GM12878 (cell line): ENCODE results near the gene UGT1A6. TPM values are rescaled to one million over a fixed set of nuclear protein-coding genes. Genes with fewer than 3 reads are reported as not detected.
A peak's percentile ranks its signal among the peaks of the same experiment; 100 is the strongest.

Experiments used
- ATAC-seq: fragments of 200-7000 bp; cut with Tn5 transposase; 3 replicates; pipeline ENCODE4 v1.9.1; 2020; ENCODE audit warnings: mild to moderate bottlenecking, moderate library complexity
- BruUV-seq: library from RNA; stranded (reverse); fragments of 400-500 nt; replicated peaks from 2 replicates; lab custom pipeline; 2021; lab: Mats Ljungman, UMichigan
- CTCF ChIA-PET: fragments of 300-600 bp; sonication (Branson Sonifier 250); formaldehyde crosslinking; extraction: SDS; loops from one replicate; lab custom pipeline; 2021; ENCODE audit warnings: inconsistent platforms; lab: Yijun Ruan, JAX
- POLR2A ChIA-PET: fragments of 350-600 bp; formaldehyde crosslinking; extraction: SDS; loops from one replicate; lab custom pipeline; 2021; ENCODE audit warnings: inconsistent platforms; lab: Charles Lee
- RAD21 ChIA-PET: fragments of 300-600 bp; sonication (Branson Sonifier 250); formaldehyde crosslinking; loops from one replicate; lab custom pipeline; 2023; ENCODE audit warnings: antibody characterized with exemption; ENCODE audit not compliant: unreplicated experiment; lab: Charles Lee
- SMC1A ChIA-PET: fragments of 300-600 bp; sonication (Branson Sonifier 250); formaldehyde crosslinking; loops from one replicate; lab custom pipeline; 2023; ENCODE audit not compliant: unreplicated experiment, uncharacterized antibody; lab: Charles Lee
- DNase-seq: peaks from one replicate; pipeline ENCODE4 v3.0.0-alpha.2; 2011; ENCODE audit warnings: low read depth, low spot score
- FAIRE-seq: peaks from 3 replicates; lab custom pipeline; 2011; peaks lifted over from hg19 to GRCh38; lab: Jason Lieb, UNC
- H2AFZ ChIP-seq: 2 replicates; pipeline ENCODE4 v1.6.0; 2011; ENCODE audit warnings: low read depth, low read length, control low read depth; ENCODE audit not compliant: control insufficient read depth
- H3K27ac ChIP-seq: 2 replicates; pipeline ENCODE4 v1.5.1; 2011; ENCODE audit warnings: control low read depth; ENCODE audit not compliant: control insufficient read depth, insufficient read depth
- H3K27me3 ChIP-seq, 2 experiments: replicated peaks in 1 of 2; 2 replicates each; pipeline versions ENCODE4 v1.6.0 to v1.6.1; 2011; ENCODE audit warnings: low read length in 1 of 2; ENCODE audit not compliant: control insufficient read depth in 2 of 2, insufficient read depth in 2 of 2
- H3K36me3 ChIP-seq, 2 experiments: 2 replicates each; pipeline ENCODE4 v1.5.1; 2011; ENCODE audit warnings: low read length in 1 of 2; ENCODE audit not compliant: control insufficient read depth in 2 of 2, insufficient read depth in 2 of 2
- H3K4me1 ChIP-seq: 2 replicates; pipeline ENCODE4 v1.6.1; 2011; ENCODE audit warnings: mild to moderate bottlenecking, low read length, moderate library complexity, mixed read lengths; ENCODE audit not compliant: control insufficient read depth, insufficient read depth
- H3K4me2 ChIP-seq: 2 replicates; pipeline ENCODE4 v1.6.0; 2011; ENCODE audit warnings: control low read depth; ENCODE audit not compliant: control insufficient read depth, insufficient read depth
- H3K4me3 ChIP-seq: fragments of 200-600 bp; sonication (generic); 2 replicates; pipeline ENCODE4 v1.5.1; 2016
- H3K79me2 ChIP-seq: 2 replicates; pipeline ENCODE4 v1.6.0; 2011; ENCODE audit warnings: low read length; ENCODE audit not compliant: control insufficient read depth, insufficient read depth
- H3K9ac ChIP-seq: 2 replicates; pipeline ENCODE4 v1.8.0; 2011; ENCODE audit warnings: low read length, control low read depth, mixed read lengths; ENCODE audit not compliant: control insufficient read depth, insufficient read depth
- H3K9me3 ChIP-seq: replicated peaks from 3 replicates; pipeline ENCODE4 v1.5.1; 2011; ENCODE audit warnings: mild to moderate bottlenecking, low read length; ENCODE audit not compliant: control insufficient read depth, insufficient read depth
- H4K20me1 ChIP-seq: 2 replicates; pipeline ENCODE4 v1.6.0; 2011; ENCODE audit not compliant: control insufficient read depth, insufficient read depth
- BHLHE40 ChIP-seq, 2 experiments: fragments of 450-650 bp in 1 of 2; IDR thresholded peaks; 2 replicates each; pipeline ENCODE4 v1.6.1; 2011 to 2017; ENCODE audit warnings: low read depth in 2 of 2, borderline replicate concordance in 1 of 2, improper control_type of control experiment in 1 of 2, low read length in 1 of 2, mild to moderate bottlenecking in 1 of 2
- CTCF ChIP-seq, 3 experiments: IDR thresholded peaks in 2 of 3; conservative IDR thresholded peaks in 1 of 3; 2 replicates each; pipeline ENCODE4 v1.5.1; 2011; ENCODE audit warnings: low read depth in 3 of 3, low read length in 3 of 3, mild to moderate bottlenecking in 3 of 3, control low read depth in 2 of 3, moderate library complexity in 2 of 3, inconsistent platforms in 1 of 3, mixed read lengths in 1 of 3; ENCODE audit not compliant: control insufficient read depth in 2 of 3, insufficient read depth in 1 of 3; ENCODE audit errors: extremely low read depth in 1 of 3
- NBN ChIP-seq: fragments of 450-650 bp; IDR thresholded peaks from 2 replicates; pipeline ENCODE4 v1.6.1; 2016
- POU2F2 ChIP-seq: IDR thresholded peaks from 3 replicates; pipeline ENCODE4 v1.6.1; 2011; ENCODE audit warnings: low read depth, mild to moderate bottlenecking, low read length, borderline replicate concordance
- RAD21 ChIP-seq: IDR thresholded peaks from 2 replicates; pipeline ENCODE4 v1.6.1; 2011; ENCODE audit warnings: mild to moderate bottlenecking, low read depth, low read length, moderate library complexity; ENCODE audit not compliant: insufficient read depth
- WGBS: methylation state at CpG from one replicate; pipeline ENCODE4 v1.1.6; 2016; ENCODE audit warnings: low lambda C conversion rate; ENCODE audit not compliant: insufficient replicate concordance, insufficient coverage; ENCODE audit errors: missing lambda C conversion rate; 5-methylcytosine and 5-hydroxymethylcytosine counted together
- in situ Hi-C: fragments of 300-500 bp; cut with MboI; formaldehyde crosslinking; loops from 9 replicates; pipeline ENCODE4 v1.14.3; 2018; ENCODE audit warnings: mixed read lengths
- intact Hi-C: fragments of 100-400 bp; cut with micrococcal nuclease; formaldehyde crosslinking; loops from one replicate; pipeline ENCODE4 v1.14.2; 2022; ENCODE audit not compliant: unreplicated experiment
- polyA plus RNA-seq, 11 experiments: library from polyadenylated mRNA; depleted of rRNA in 4 of 11; unstranded in 6 of 11; stranded (reverse) in 5 of 11; fragments of >200 nt; fragmentation: Nextera tagmentation in 4 of 11; fragmentation: Illumina TruSeq in 1 of 11; extraction: Ambion mirVana in 4 of 11; extraction: Trizol in 1 of 11; gene quantifications; 1 replicate in 1 of 11; 2 replicates in 10 of 11; pipeline versions ENCODE4 v1.2.1 to v1.2.3, GENCODE V29; 2011 to 2016; ENCODE audit warnings: inconsistent platforms in 2 of 11, missing spikeins in 2 of 11, low read depth in 1 of 11
- total RNA-seq, 4 experiments: library from RNA; depleted of rRNA in 3 of 4; stranded (reverse); fragments of >200 nt in 3 of 4; fragmentation: Illumina TruSeq in 1 of 4; extraction: Trizol in 1 of 4; gene quantifications; 2 replicates each; pipeline versions ENCODE4 v1.2.1 to v1.2.3, GENCODE V29; 2013 to 2021

UGT1A6 gene
- total and polyA plus RNA-seq, 10 of the 15 experiments (the other 5 are each of a cell fraction or from before 2014, with no cell fraction given) = not detected

DNA sequence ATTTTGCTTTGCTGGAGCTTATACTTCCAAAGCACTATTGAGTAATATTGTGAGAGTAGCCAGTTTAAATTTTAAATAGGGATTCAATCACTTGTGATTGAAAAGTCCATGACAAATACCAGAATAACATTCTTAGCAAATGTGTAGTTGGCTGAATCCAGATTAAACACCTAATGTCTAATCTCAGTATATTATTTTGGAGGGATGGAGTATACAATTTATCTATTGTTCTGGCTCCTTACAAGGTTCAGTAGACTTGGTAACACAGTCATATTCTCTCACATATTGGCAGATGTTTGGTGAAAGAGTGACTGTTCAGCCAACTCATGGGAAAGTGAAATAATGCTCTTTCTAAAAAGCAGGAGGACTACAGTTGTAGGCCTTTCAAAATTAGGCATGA, 18.8 kb upstream of the UGT1A6 start:
- Histone ChIP-seq H3K79me2 (no peaks in the 10 kb centered on the region), H3K27ac (no peak overlapping the region), H2AFZ (no peak overlapping the region), H3K9me3 (no peaks in the 10 kb centered on the region), H3K9ac (no peak overlapping the region), H3K4me2 (no peak overlapping the region), H3K27me3 (no peaks in the 10 kb centered on the region; a peak in 1 of 4 replicates), H3K36me3 (no peaks in the 10 kb centered on the region), H3K4me1 (no peaks in the 10 kb centered on the region), H3K4me3 (no peak overlapping the region), H4K20me1 (no peaks in the 10 kb centered on the region)
- BruUV-seq = no TSS peak
- intact Hi-C loops (no loop called here), in situ Hi-C loops (no loop called here)
- ATAC-seq = no peak
- TF ChIP-seq NBN = no peak
- TF ChIP-seq POU2F2 = no peak
- ChIA-PET CTCF (no interaction called here), SMC1A (no interaction called here), POLR2A (no interaction called here), RAD21 (no interaction called here)
- no peak for DNase-seq
- FAIRE-seq = no peak

DNA sequence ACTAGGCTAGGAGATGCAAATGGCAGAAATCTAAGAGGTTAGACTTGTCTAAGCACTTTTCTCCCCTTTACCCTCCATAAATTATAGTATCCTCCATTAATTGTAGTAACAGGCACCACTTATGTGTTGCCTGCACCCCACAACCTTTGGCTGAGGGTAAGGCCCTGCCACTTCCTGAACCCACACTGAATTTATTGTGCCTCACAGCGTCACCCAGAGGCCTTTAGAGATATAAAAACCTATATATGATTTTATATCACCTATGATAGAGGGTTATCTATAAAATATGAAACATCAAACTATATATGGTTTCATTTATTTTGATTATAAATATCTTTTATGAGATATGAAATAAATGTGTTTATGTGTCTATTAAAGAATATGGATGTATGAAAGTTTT, 18.4 kb upstream of the UGT1A6 start:
- no peaks in the 10 kb centered on the region for H4K20me1 ChIP-seq
- RAD21 ChIA-PET = no interaction called here
- H2AFZ ChIP-seq = no peak overlapping the region
- no peaks in the 10 kb centered on the region for H3K79me2 ChIP-seq
- CTCF ChIA-PET = no interaction called here
- ATAC-seq (no peak), DNase-seq (no peak), FAIRE-seq (no peak)
- SMC1A ChIA-PET = no interaction called here
- no peak overlapping the region for H3K9ac ChIP-seq
- in situ Hi-C loops = no loop called here
- TF ChIP-seq BHLHE40 (IDR thresholded peaks at IDR 0.05; ENCODE audit: borderline replicate concordance in 1 of 2, low read depth in 2 of 2, low read length in 1 of 2) (no peak), CTCF (IDR thresholded peaks at IDR 0.05 in 2 of 3, conservative IDR thresholded peaks at IDR 0.05 in 1 of 3; ENCODE audit: control insufficient read depth in 2 of 3, extremely low read depth in 1 of 3, insufficient read depth in 1 of 3, low read depth in 3 of 3, low read length in 3 of 3) (0 out of 6 replicates have a peak, but pooled peaks of 1 of the 3 experiments have one; percentile 15), RAD21 (peak; percentile 10; the same call in 1 of the 2 replicates)
- no peaks in the 10 kb centered on the region for H3K9me3 ChIP-seq
- no peak overlapping the region for H3K4me2 ChIP-seq
- intact Hi-C loops = no loop called here
- no peaks in the 10 kb centered on the region for H3K4me1 ChIP-seq
- no peaks in the 10 kb centered on the region; a peak in 1 of 4 replicates for H3K27me3 ChIP-seq
- H3K27ac ChIP-seq = no peak overlapping the region
- no TSS peak for BruUV-seq
- no peaks in the 10 kb centered on the region for H3K36me3 ChIP-seq
- WGBS = 0% methylated on average over 1 of the region's 1 CpG
- no peak overlapping the region for H3K4me3 ChIP-seq
- POLR2A ChIA-PET = no interaction called here
